Esophagus squamous epithelium (tissue), 4 donors: ENCODE data around the gene DNAH14.

Experiments used
- CTCF ChIP-seq, 6 experiments: fragments of 450-650 bp in 4 of 6; fragments of 200-600 bp in 2 of 6; sonication (generic) in 2 of 6; IDR thresholded peaks; one replicate each; pipeline ENCODE4 v1.5.1; 2016 to 2019; ENCODE audit warnings: antibody characterized with exemption in 6 of 6, mild to moderate bottlenecking in 4 of 6, moderate library complexity in 4 of 6
- POLR2A ChIP-seq, 4 donors: fragments of 450-650 bp; IDR thresholded peaks; one replicate each; pipeline ENCODE4 v1.6.1; 2017; ENCODE audit warnings: antibody characterized with exemption in 4 of 4, mild to moderate bottlenecking in 4 of 4, moderate library complexity in 3 of 4

- TF ChIP-seq CTCF (IDR thresholded peaks at IDR 0.05) (no peak), POLR2A (IDR thresholded peaks at IDR 0.05) (no peak)
Measured at GRCh38 chr1:225021037-225021436, 91.6 kb downstream of the DNAH14 start.
